ENCODE data around the gene CRB3.

CRB3 gene

GRCh38 chr19:6509118-6509971 is 45.3 kb downstream of the CRB3 start:
- CTCF ChIA-PET = interaction anchor here (3.4 kb wide), 1 partner anchor 8 kb away, joined by 21 read pairs; no protein-coding TSS in a partner anchor
- H3K4me3 ChIP-seq (ENCODE audit: low read depth, low read length) = no peak overlapping the region
- TF ChIP-seq CTCF (IDR thresholded peaks at IDR 0.05; ENCODE audit: insufficient read depth, low read length, missing control alignments) = no peak
- POLR2A ChIA-PET = no interaction called here
- DNase-seq (ENCODE audit: low read depth, low spot score) = no peak

GRCh38 chr19:6510618-6511017 is 46.5 kb downstream of the CRB3 start:
- POLR2A ChIA-PET = no interaction called here
- CTCF ChIA-PET = interaction anchor here (0.6 to 1.5 kb wide), 2 partner anchors 10 to 386 kb away, joined by 3 read pairs; no protein-coding TSS in a partner anchor
- TF ChIP-seq CTCF (IDR thresholded peaks at IDR 0.05; ENCODE audit: insufficient read depth, low read length, missing control alignments) = no peak

GRCh38 chr19:6514089-6514488 is 50.0 kb downstream of the CRB3 start:
- ChIA-PET CTCF (no interaction called here), POLR2A (no interaction called here)
- TF ChIP-seq CTCF (IDR thresholded peaks at IDR 0.05; ENCODE audit: insufficient read depth, low read length, missing control alignments) = no peak
- H3K4me3 ChIP-seq (ENCODE audit: low read depth, low read length) = no peak overlapping the region
- DNase-seq (ENCODE audit: low read depth, low spot score) = no peak

More at GRCh38 chr19:6510618-6511017, 46.5 kb downstream of the CRB3 start:
- DNase-seq (ENCODE audit: low read depth, low spot score) = no peak
- no peak overlapping the region for H3K4me3 ChIP-seq (ENCODE audit: low read depth, low read length)

GRCh38 chr19:6514926-6515544 is 51.0 kb downstream of the CRB3 start:
- POLR2A ChIA-PET = no interaction called here
- no peak for TF ChIP-seq CTCF (IDR thresholded peaks at IDR 0.05; ENCODE audit: insufficient read depth, low read length, missing control alignments)
- DNase-seq (ENCODE audit: low read depth, low spot score) = no peak
- no peak overlapping the region for H3K4me3 ChIP-seq (ENCODE audit: low read depth, low read length)
- CTCF ChIA-PET = no interaction called here

- POLR2A ChIA-PET = interaction anchor here (0.6 to 1.6 kb wide), 3 partner anchors 15 to 112 kb away, joined by 3 to 8 read pairs (median 3); partner anchors contain the start of gene TNFSF9
- DNase-seq (ENCODE audit: low read depth, low spot score) = peak; percentile 40
- CTCF ChIA-PET = interaction anchor here (0.6 to 5.2 kb wide), 20 partner anchors 9 to 388 kb away, joined by 3 to 93 read pairs (median 4); partner anchors contain the start of gene GPR108
- no peak for TF ChIP-seq CTCF (IDR thresholded peaks at IDR 0.05; ENCODE audit: insufficient read depth, low read length, missing control alignments)
- H3K4me3 ChIP-seq (ENCODE audit: low read depth, low read length) = peak overlapping the region; percentile 73
Measured at GRCh38 chr19:6516018-6516658, 52.1 kb downstream of the CRB3 start.

All from AG04449 (cell line).